HL-60/S4 treated with phorbol 12-myristate 13-acetate at 8.2 ng/mL for 4 days and 3 days (cell line): ENCODE results near the gene MYOZ3.

ENCODE experiments used
- in situ Hi-C: fragments of 300-500 bp; cut with MboI; formaldehyde crosslinking; loops from 2 replicates; pipeline ENCODE4 v1.15.0; 2022; ENCODE audit warnings: low sequenced_read_pairs

Gene MYOZ3

GRCh38 chr5:150690760-150691159 lies 29.7 kb downstream of the MYOZ3 start:
- in situ Hi-C loops: no loop called here

GRCh38 chr5:150692276-150692675 lies 31.2 kb downstream of the MYOZ3 start:
- in situ Hi-C loops: no loop called here

GRCh38 chr5:150694612-150695011 lies 33.6 kb downstream of the MYOZ3 start:
- in situ Hi-C loops: no loop called here

- in situ Hi-C loops: no loop called here
These were observed 39.2 kb downstream of the MYOZ3 start for GRCh38 chr5:150700246-150700593.

GRCh38 chr5:150700594-150701377 lies 39.7 kb downstream of the MYOZ3 start, which contains the start of gene RBM22:
Gene RBM22 (minus strand): TSS chr5:150701062. CDS start chr5:150700985, 77 bp downstream.
- in situ Hi-C loops: no loop called here

- in situ Hi-C loops: no loop called here
These were observed 42.7 kb downstream of the MYOZ3 start for GRCh38 chr5:150703762-150704161.

- in situ Hi-C loops: no loop called here
These were observed 45.8 kb downstream of the MYOZ3 start for GRCh38 chr5:150706776-150707390.

- in situ Hi-C loops: no loop called here
These were observed 49.1 kb downstream of the MYOZ3 start for GRCh38 chr5:150710165-150710564.

- in situ Hi-C loops: no loop called here
These were observed 62.8 kb downstream of the MYOZ3 start for GRCh38 chr5:150723845-150724244.
